Stimulated activated CD4-positive, alpha-beta T cell treated with anti-CD3 and anti-CD28 coated beads, Interleukin-15, amount 100 ng/mL, for 24 hours (primary cell): ENCODE results near the gene LSAMP.

Experiments
- DNase-seq: peaks from one replicate; pipeline ENCODE4 v3.0.0-alpha.2; 2020

LSAMP gene

DNA sequence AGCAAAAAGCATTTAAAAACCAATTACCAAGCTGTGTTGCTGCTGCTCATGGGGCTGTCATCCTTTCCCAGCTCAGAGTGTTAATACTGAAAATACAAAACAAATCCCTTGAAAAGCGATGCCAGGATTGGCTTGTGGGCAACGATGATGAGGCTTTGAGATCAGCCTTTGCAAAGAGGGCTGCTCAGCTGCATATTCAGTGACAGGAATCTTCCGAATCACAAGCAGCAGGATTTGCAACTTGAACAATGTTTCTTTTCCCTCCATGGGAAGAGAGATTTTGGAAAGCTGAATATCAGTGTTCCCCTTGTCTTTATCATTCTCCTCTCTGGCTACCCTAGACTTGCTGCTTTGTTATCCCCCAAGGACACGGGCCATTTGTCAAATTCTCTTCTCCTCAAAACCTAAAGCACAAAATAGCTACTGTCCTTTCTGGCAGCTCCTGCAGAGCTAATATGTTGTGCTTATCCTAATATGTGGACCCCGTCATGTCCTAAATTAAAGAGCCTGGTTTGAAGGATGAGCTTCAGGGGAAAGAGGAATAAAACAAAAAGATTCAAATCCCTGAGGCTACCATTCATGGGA, 446.2 kb downstream of the LSAMP start:
- DNase-seq: no peak

DNA sequence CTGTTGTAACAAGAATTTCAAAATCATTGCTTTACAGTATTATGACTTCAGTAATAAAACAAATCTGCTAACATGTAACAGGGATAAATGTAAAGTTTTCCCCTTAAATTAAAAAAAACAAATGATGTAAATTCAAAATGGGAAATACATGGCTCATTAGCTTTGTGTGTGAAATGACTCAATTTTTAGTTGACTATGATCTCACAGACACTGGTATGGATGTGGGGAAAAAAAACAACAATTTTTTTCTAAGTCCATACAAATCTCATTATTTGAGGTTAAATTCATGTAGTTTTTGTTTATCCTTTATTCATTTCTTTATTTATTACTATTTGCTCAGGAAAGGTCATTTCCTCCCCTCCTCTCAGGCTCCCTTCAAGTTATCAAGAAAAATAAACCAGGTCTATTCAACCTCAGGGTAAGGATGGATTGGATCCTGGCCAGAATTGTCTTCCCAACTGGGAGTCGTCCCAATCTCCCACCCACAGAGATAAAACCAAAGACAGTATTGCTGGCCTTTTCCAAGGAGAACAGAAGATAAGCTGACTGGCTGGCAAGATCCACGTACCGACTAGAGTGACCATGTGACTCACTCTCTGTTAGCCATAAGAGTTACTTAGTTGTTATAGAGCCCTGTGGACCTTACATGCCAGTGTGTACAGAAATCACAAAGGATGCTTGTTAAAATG, 448.7 kb downstream of the LSAMP start:
- no peak for DNase-seq

GRCh38 chr3:115990669-115991068, 454.6 kb downstream of the LSAMP start:
- DNase-seq: no peak

- no peak for DNase-seq
Measured at GRCh38 chr3:115989684-115990421, 455.4 kb downstream of the LSAMP start.

DNA sequence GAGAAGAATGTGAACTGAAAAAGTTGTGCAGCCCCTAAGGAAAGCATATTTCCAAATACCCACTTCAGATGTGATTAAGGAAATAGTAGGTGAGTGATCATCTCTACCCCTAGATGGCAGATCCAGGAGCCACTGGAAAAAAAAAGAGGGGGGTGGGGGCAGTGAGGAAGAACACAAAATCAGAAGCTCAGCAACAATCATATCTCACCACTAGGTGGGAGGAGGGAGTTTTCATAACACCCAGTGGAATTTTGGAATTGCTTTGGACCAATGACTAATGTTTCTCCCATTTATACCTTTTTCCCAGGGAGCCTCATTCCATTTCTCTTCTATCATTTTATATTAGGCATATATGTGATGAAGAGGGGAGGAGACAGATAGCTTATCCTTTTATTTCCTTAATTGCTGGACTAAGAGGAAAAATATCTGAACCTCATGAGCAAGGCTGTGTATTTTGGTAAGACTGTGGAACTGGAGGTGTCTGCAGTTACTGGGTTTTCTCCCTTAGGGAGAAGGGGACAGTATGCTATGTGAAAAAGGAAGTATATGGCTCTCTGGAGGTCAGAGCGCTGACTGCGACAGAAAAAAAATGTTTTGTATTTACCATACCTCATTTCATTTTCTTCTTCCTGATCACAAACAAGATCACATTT, 458.6 kb downstream of the LSAMP start:
- DNase-seq: no peak

- DNase-seq: no peak
Measured at GRCh38 chr3:115982629-115983028, 462.7 kb downstream of the LSAMP start.

- DNase-seq: no peak
Measured at GRCh38 chr3:115982108-115982507, 463.2 kb downstream of the LSAMP start.

- no peak for DNase-seq
Measured at GRCh38 chr3:115980709-115981108, 464.6 kb downstream of the LSAMP start.

DNA sequence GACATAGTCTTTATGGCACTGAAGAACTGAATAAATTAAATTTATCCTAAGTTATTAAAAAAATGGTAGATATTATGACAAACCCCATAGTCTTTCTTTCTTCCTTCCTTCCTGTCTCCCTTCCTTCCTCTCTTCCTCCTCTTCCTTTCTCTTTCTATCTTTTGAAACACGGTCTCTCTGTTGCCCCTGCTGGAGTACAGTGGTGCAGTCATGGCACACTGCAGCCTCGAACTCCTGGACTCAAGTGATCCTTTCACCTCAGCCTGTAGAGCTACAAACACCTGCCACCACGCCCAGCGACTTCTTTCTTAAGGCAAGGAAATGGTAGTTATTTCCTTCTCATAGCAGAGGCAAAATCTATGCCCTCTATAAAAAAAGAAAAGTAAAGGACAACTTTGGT, 467.4 kb downstream of the LSAMP start:
- no peak for DNase-seq

GRCh38 chr3:115975796-115976195, 469.5 kb downstream of the LSAMP start:
- DNase-seq: no peak

DNA sequence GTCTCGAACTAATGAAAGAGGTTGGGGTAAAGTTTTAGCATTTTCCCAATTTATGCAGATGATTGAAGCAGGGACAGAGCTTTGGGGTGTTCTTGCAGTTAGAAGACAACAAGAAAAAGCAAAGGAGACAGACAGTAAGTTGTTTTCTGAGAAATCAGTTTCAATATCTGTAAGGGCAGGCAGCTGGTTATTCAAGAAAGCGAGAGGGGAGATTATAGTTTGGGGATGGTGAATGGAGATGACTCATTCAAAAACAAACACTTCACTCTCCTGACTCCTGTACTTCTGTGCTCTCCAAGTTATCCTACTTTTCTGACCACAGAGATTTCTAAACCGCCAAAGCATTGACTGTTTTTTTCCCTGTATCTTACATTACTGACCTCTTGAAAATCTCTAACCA, 469.9 kb downstream of the LSAMP start:
- no peak for DNase-seq

GRCh38 chr3:115974940-115975339, 470.3 kb downstream of the LSAMP start:
- DNase-seq: no peak

- no peak for DNase-seq
Measured at GRCh38 chr3:115968871-115969270, 476.4 kb downstream of the LSAMP start.

- no peak for DNase-seq
Measured at GRCh38 chr3:115961380-115961779, 483.9 kb downstream of the LSAMP start.

DNA sequence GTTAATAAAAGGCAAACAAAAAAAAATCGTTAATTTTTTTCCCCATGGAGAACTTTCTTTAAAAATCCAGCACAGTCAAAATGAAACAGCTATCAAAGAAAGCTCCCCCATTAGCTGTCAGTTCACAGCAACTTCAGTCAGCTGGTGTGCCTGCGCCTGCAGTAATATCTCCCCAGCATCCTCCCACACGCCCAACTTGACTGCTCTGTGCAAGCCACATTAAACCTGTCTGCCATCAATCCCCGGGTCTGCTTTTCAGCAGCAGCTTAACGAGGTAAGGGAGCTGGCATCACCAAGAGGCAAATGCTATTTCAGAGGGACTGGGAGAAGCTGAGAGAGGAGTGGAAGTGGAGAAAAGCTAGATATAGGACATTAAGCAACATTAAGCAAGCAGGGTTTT, 484.5 kb downstream of the LSAMP start:
- no peak for DNase-seq

DNA sequence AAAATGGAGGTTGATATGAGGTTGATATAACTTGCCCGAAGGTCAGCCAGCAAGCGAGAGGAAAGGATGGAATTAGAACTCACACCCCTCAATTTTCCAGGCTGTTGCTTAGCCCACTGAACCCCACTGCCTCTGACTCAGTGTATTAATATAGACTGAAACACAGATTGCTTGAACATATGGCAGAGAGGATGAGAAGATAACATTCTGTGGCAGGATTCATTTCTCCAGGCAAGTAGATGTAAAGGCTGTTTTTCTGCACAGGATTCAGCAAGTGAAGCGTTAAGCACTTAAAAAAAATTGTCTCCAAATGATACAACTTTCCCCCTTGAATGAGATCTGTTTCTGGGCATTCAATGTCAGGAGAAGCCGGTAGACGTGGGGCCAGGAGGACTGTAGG, 486.8 kb downstream of the LSAMP start:
- DNase-seq: no peak

DNA sequence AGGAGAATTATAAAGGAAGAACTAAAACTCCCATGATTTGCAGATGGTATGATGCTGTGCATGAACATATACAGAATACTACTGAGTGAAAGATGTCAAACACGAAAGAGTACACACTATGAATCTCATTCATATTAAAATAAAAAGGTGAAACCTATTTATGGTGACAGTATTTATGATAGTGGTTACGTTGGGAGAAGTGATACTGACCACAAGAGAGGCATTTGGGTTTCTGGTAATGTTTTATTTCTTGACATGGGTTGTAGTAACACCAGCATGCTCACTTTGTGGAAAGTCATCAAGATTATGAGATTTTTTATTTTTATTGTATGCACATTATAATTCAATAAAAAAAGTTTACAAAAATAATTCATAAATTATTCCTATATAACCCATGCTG, 498.0 kb downstream of the LSAMP start:
- no peak for DNase-seq

- no peak for DNase-seq
Measured at GRCh38 chr3:115943579-115943978, 501.7 kb downstream of the LSAMP start.

GRCh38 chr3:115937054-115937453, 508.2 kb downstream of the LSAMP start:
- no peak for DNase-seq

GRCh38 chr3:115932807-115933206, 512.5 kb downstream of the LSAMP start:
- no peak for DNase-seq

GRCh38 chr3:115931581-115931980, 513.7 kb downstream of the LSAMP start:
- DNase-seq: no peak

- no peak for DNase-seq
Measured at GRCh38 chr3:115930922-115931321, 514.4 kb downstream of the LSAMP start.

DNA sequence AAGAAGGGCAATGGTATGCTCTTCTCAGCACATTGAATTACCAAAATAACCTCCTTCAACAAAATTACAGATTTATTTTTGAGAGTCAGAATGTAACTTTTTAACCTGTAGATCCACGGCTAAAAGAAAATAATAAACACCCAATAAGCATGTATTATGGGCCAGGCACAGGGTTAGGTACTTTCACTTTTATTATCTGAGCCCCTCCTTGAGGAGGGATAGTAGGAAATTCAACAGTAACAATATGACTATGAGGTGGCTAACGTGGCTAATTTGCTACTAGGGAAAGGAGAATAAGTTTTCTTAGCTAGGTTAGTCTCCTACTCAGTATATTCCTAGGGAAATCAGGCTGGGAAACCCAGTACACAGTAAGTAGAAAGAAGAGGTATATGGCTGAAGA, 515.1 kb downstream of the LSAMP start:
- no peak for DNase-seq

DNA sequence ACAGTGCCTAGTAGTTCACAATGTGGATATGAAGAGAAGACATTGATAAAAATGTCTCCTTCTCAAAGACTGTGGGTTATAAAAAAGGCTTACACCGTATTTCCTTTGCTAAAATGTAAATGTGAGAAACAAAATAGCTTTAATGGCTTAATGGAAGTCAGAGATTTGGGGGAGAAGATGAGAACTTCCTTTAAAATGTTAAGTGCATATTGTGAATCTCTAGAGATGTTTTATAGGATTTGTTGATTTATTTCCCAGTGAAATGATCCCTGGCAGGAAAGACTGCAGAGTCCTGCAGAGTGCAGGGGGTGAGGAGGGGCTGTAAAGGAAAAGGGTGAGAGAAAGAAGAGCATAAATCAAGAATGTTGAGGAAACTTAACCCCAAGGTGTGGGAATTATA, 516.9 kb downstream of the LSAMP start:
- no peak for DNase-seq
